MG63 (cell line): ENCODE data around the gene ZFP36L1. TPM values are rescaled to one million over a fixed set of nuclear protein-coding genes. Genes with fewer than 3 reads are reported as not detected.

ENCODE experiments used
- DNase-seq: peaks from one replicate; pipeline ENCODE4 v3.0.0-alpha.2; 2020
- H3K27me3 ChIP-seq: fragments of 250-450 bp; sonication (Bioruptor Pico); 2 replicates; pipeline ENCODE4 v1.5.1; 2020; ENCODE audit warnings: mild to moderate bottlenecking, moderate library complexity
- H3K36me3 ChIP-seq: fragments of 250-450 bp; sonication (Bioruptor Pico); 2 replicates; pipeline ENCODE4 v1.5.1; 2020; ENCODE audit warnings: mild to moderate bottlenecking, moderate library complexity
- H3K4me3 ChIP-seq: fragments of 250-450 bp; sonication (Bioruptor Pico); 2 replicates; pipeline ENCODE4 v1.5.1; 2020; ENCODE audit warnings: mild to moderate bottlenecking, moderate library complexity
- H3K9me3 ChIP-seq: fragments of 250-450 bp; sonication (Bioruptor Pico); 2 replicates; pipeline ENCODE4 v1.5.1; 2020; ENCODE audit warnings: mild to moderate bottlenecking, moderate library complexity
- total RNA-seq: library from RNA; depleted of rRNA; stranded (reverse); fragments of >200 nt; shearing (Covaris generic); gene quantifications from 2 replicates; pipeline ENCODE4 v1.2.3, GENCODE V29; 2014; ENCODE audit warnings: low replicate concordance

Gene ZFP36L1
- total RNA-seq, 1 experiment from 2014 or later: 9.3 TPM

GRCh38 chr14:68762953-68763764, 29.7 kb downstream of the ZFP36L1 start:
- H3K4me3 ChIP-seq: no peak overlapping the region
- DNase-seq: peak; percentile 51

GRCh38 chr14:68761391-68761790, 31.5 kb downstream of the ZFP36L1 start:
- no peak for DNase-seq
- Histone ChIP-seq H3K4me3 (no peak overlapping the region), H3K36me3 (no peaks in the 10 kb centered on the region), H3K9me3 (no peaks in the 10 kb centered on the region), H3K27me3 (no peaks in the 10 kb centered on the region)

More at GRCh38 chr14:68762953-68763764, 29.7 kb downstream of the ZFP36L1 start:
- Histone ChIP-seq H3K36me3 (no peaks in the 10 kb centered on the region), H3K9me3 (no peaks in the 10 kb centered on the region), H3K27me3 (no peaks in the 10 kb centered on the region)

GRCh38 chr14:68760761-68761160, 32.1 kb downstream of the ZFP36L1 start:
- Histone ChIP-seq H3K27me3 (no peaks in the 10 kb centered on the region), H3K9me3 (no peaks in the 10 kb centered on the region), H3K4me3 (no peak overlapping the region), H3K36me3 (no peaks in the 10 kb centered on the region)
- DNase-seq: no peak

- Histone ChIP-seq H3K4me3 (no peak overlapping the region), H3K27me3 (no peaks in the 10 kb centered on the region), H3K9me3 (no peaks in the 10 kb centered on the region), H3K36me3 (no peaks in the 10 kb centered on the region)
- DNase-seq: no peak
Observed at GRCh38 chr14:68759937-68760336, 32.9 kb downstream of the ZFP36L1 start.

GRCh38 chr14:68759017-68759560, 33.8 kb downstream of the ZFP36L1 start:
- H3K4me3 ChIP-seq: no peak overlapping the region
- H3K27me3 ChIP-seq: no peaks in the 10 kb centered on the region
- DNase-seq: no peak
- H3K36me3 ChIP-seq: no peaks in the 10 kb centered on the region
- H3K9me3 ChIP-seq: no peaks in the 10 kb centered on the region

GRCh38 chr14:68758301-68758700, 34.6 kb downstream of the ZFP36L1 start:
- DNase-seq: no peak
- H3K9me3 ChIP-seq: no peaks in the 10 kb centered on the region
- no peak overlapping the region for H3K4me3 ChIP-seq
- H3K27me3 ChIP-seq: no peaks in the 10 kb centered on the region
- H3K36me3 ChIP-seq: no peaks in the 10 kb centered on the region

GRCh38 chr14:68757618-68758081, 35.2 kb downstream of the ZFP36L1 start:
- no peaks in the 10 kb centered on the region for H3K36me3 ChIP-seq
- no peaks in the 10 kb centered on the region for H3K9me3 ChIP-seq
- no peak overlapping the region for H3K4me3 ChIP-seq
- DNase-seq: no peak
- no peaks in the 10 kb centered on the region for H3K27me3 ChIP-seq

- no peaks in the 10 kb centered on the region for H3K9me3 ChIP-seq
- H3K4me3 ChIP-seq: no peak overlapping the region
- DNase-seq: no peak
- H3K27me3 ChIP-seq: no peaks in the 10 kb centered on the region
- no peaks in the 10 kb centered on the region for H3K36me3 ChIP-seq
Observed at GRCh38 chr14:68756734-68757133, 36.1 kb downstream of the ZFP36L1 start.

GRCh38 chr14:68756000-68756481, 36.8 kb downstream of the ZFP36L1 start:
- Histone ChIP-seq H3K9me3 (no peaks in the 10 kb centered on the region), H3K27me3 (no peaks in the 10 kb centered on the region), H3K36me3 (no peaks in the 10 kb centered on the region), H3K4me3 (no peak overlapping the region)
- DNase-seq: no peak

GRCh38 chr14:68755016-68755353, 37.9 kb downstream of the ZFP36L1 start:
- H3K36me3 ChIP-seq: no peaks in the 10 kb centered on the region
- DNase-seq: no peak
- H3K4me3 ChIP-seq: no peak overlapping the region
- no peaks in the 10 kb centered on the region for H3K9me3 ChIP-seq
- no peaks in the 10 kb centered on the region for H3K27me3 ChIP-seq

GRCh38 chr14:68753690-68754089, 39.2 kb downstream of the ZFP36L1 start:
- DNase-seq: no peak
- H3K4me3 ChIP-seq: no peak overlapping the region
- H3K9me3 ChIP-seq: no peaks in the 10 kb centered on the region
- H3K36me3 ChIP-seq: no peaks in the 10 kb centered on the region
- H3K27me3 ChIP-seq: no peaks in the 10 kb centered on the region

GRCh38 chr14:68752271-68753006, 40.4 kb downstream of the ZFP36L1 start:
- DNase-seq: no peak
- Histone ChIP-seq H3K36me3 (no peaks in the 10 kb centered on the region), H3K27me3 (no peaks in the 10 kb centered on the region), H3K9me3 (no peaks in the 10 kb centered on the region), H3K4me3 (no peak overlapping the region)

GRCh38 chr14:68749487-68750475, 43.1 kb downstream of the ZFP36L1 start:
- no peaks in the 10 kb centered on the region for H3K36me3 ChIP-seq
- DNase-seq: no peak
- no peaks in the 10 kb centered on the region for H3K27me3 ChIP-seq
- no peak overlapping the region for H3K4me3 ChIP-seq
- H3K9me3 ChIP-seq: no peaks in the 10 kb centered on the region

- DNase-seq: no peak
- no peaks in the 10 kb centered on the region for H3K9me3 ChIP-seq
- H3K4me3 ChIP-seq: no peak overlapping the region
- no peaks in the 10 kb centered on the region for H3K36me3 ChIP-seq
- H3K27me3 ChIP-seq: no peaks in the 10 kb centered on the region
Observed at GRCh38 chr14:68748691-68749090, 44.2 kb downstream of the ZFP36L1 start.

- Histone ChIP-seq H3K4me3 (no peak overlapping the region), H3K36me3 (no peaks in the 10 kb centered on the region), H3K9me3 (no peaks in the 10 kb centered on the region), H3K27me3 (no peaks in the 10 kb centered on the region)
- DNase-seq: no peak
Observed at GRCh38 chr14:68748260-68748659, 44.6 kb downstream of the ZFP36L1 start.

GRCh38 chr14:68747393-68747792, 45.5 kb downstream of the ZFP36L1 start:
- no peak for DNase-seq
- Histone ChIP-seq H3K4me3 (no peak overlapping the region), H3K27me3 (no peaks in the 10 kb centered on the region), H3K9me3 (no peaks in the 10 kb centered on the region), H3K36me3 (no peaks in the 10 kb centered on the region)
